ENCODE measurements around the gene REXO1. TPM values are rescaled to one million over a fixed set of nuclear protein-coding genes. Genes with fewer than 3 reads are reported as not detected.
"Not testable (repeated sequence)": the region's sequence is repeated elsewhere in the genome, so short reads cannot be mapped to it uniquely, and the experiment has no call there.

REXO1 gene
- total RNA-seq, 2 experiments from 2014 or later: 47.9 to 52.9 TPM

- ChIA-PET CTCF (interaction anchor here (1.3 to 3.2 kb wide), 2 partner anchors 11 to 19 kb away, joined by 3 to 22 read pairs; no protein-coding TSS in a partner anchor), POLR2A (interaction anchor here (0.7 to 3.0 kb wide), 8 partner anchors 8 to 168 kb away, joined by 3 to 26 read pairs (median 4); partner anchors contain the start of gene MKNK2)
- H3K4me3 Mint-ChIP-seq: peak overlapping the region; percentile 93
- peaks cover 36% of the 10 kb centered on the region for H3K36me3 Mint-ChIP-seq (ENCODE audit: low read depth)
- peaks cover 50% of the 10 kb centered on the region for H3K4me1 Mint-ChIP-seq (ENCODE audit: low read depth)
- ATAC-seq: peak; percentile 10
- DNase-seq: no peak
- no peaks in the 10 kb centered on the region for H3K9me3 Mint-ChIP-seq (ENCODE audit: insufficient read depth)
- H3K27me3 Mint-ChIP-seq (ENCODE audit: low read depth): no peaks in the 10 kb centered on the region
- peak overlapping the region; percentile 95 for H3K27ac Mint-ChIP-seq
Observed at GRCh38 chr19:1883784-1884183, 35.5 kb upstream of the REXO1 start.

GRCh38 chr19:1882786-1883692 is 34.8 kb upstream of the REXO1 start:
- ChIA-PET CTCF (interaction anchor here (1.3 to 3.2 kb wide), 2 partner anchors 12 to 18 kb away, joined by 3 to 22 read pairs; no protein-coding TSS in a partner anchor), POLR2A (interaction anchor here (0.6 to 3.0 kb wide), 14 partner anchors 8 to 30 kb away, joined by 3 to 26 read pairs (median 4); no protein-coding TSS in a partner anchor)
- Mint-ChIP-seq H3K27me3 (ENCODE audit: low read depth) (no peaks in the 10 kb centered on the region), H3K27ac (peak overlapping the region; percentile 95), H3K9me3 (ENCODE audit: insufficient read depth) (no peaks in the 10 kb centered on the region), H3K4me3 (peak overlapping the region; percentile 93), H3K4me1 (ENCODE audit: low read depth) (peaks cover 53% of the 10 kb centered on the region), H3K36me3 (ENCODE audit: low read depth) (peaks cover 40% of the 10 kb centered on the region)
- no peak for DNase-seq
- ATAC-seq: peak; percentile 1

DNA sequence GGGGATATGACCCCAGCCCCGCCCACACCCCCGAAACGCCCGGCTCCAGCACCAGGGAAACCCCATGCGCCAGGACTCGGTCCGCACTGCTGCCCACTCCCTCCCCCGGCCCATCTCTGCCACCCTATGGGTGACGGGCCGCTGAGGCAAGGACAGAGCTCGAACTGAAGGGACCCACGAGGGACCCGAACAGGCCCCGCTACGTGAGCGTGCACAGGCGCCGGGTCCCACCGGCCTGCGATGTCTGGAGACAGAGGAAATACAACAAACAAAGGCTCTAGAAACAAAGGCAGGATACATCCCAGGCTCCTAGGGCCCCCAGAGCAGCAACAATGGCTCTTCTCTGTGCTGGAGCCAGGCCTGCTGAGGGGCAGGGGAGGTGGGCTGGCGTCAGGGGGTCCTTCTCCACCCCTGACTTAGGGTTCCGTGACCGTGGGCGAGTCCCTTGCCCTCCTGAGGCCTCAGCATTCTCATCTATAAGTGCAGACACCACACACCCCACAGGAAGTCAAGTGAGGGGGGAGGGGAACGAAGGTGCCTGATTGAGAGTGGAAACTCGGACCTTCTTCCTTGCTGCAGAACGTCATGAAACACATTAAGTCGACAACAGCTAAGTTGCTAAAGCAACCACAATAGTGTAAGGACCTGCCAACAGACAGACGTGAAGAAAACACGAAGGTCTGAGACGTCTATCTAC is 34.0 kb upstream of the REXO1 start:
- no peaks in the 10 kb centered on the region for H3K9me3 Mint-ChIP-seq (ENCODE audit: insufficient read depth)
- peak overlapping the region; percentile 93 for H3K4me3 Mint-ChIP-seq
- no peaks in the 10 kb centered on the region for H3K27me3 Mint-ChIP-seq (ENCODE audit: low read depth)
- peaks cover 40% of the 10 kb centered on the region for H3K36me3 Mint-ChIP-seq (ENCODE audit: low read depth)
- CTCF ChIA-PET: interaction anchor here (3.2 kb wide), 1 partner anchor 17 kb away, joined by 22 read pairs; no protein-coding TSS in a partner anchor
- ATAC-seq (peak; percentile 59), DNase-seq (peak; percentile 90)
- peak overlapping the region; percentile 95 for H3K27ac Mint-ChIP-seq
- POLR2A ChIA-PET: interaction anchor here (0.5 to 1.8 kb wide), 9 partner anchors 7 to 593 kb away, joined by 3 to 13 read pairs (median 3); partner anchors contain the start of gene GADD45B
- peaks cover 48% of the 10 kb centered on the region for H3K4me1 Mint-ChIP-seq (ENCODE audit: low read depth)

- Mint-ChIP-seq H3K4me3 (peak overlapping the region; percentile 93), H3K4me1 (ENCODE audit: low read depth) (peaks cover 45% of the 10 kb centered on the region), H3K27ac (peak overlapping the region; percentile 95), H3K36me3 (ENCODE audit: low read depth) (peaks cover 40% of the 10 kb centered on the region)
- not testable (repeated sequence) for ATAC-seq; H3K27me3 Mint-ChIP-seq (ENCODE audit: low read depth); DNase-seq; H3K9me3 Mint-ChIP-seq (ENCODE audit: insufficient read depth)
- POLR2A ChIA-PET: interaction anchor here (1.5 to 1.8 kb wide), 2 partner anchors 24 to 26 kb away, joined by 6 read pairs; no protein-coding TSS in a partner anchor
- CTCF ChIA-PET: interaction anchor here (3.2 kb wide), 1 partner anchor 16 kb away, joined by 22 read pairs; no protein-coding TSS in a partner anchor
Observed at GRCh38 chr19:1881393-1882088, 33.3 kb upstream of the REXO1 start.

GRCh38 chr19:1880611-1881392 is 32.5 kb upstream of the REXO1 start:
- H3K27me3 Mint-ChIP-seq (ENCODE audit: low read depth): no peaks in the 10 kb centered on the region

GRCh38 chr19:1879982-1880381 is 31.7 kb upstream of the REXO1 start:
- CTCF ChIA-PET; DNase-seq; H3K9me3 Mint-ChIP-seq (ENCODE audit: insufficient read depth); H3K27me3 Mint-ChIP-seq (ENCODE audit: low read depth); ATAC-seq; H3K4me3 Mint-ChIP-seq: not testable (repeated sequence)
- Mint-ChIP-seq H3K27ac (peak overlapping the region; percentile 46), H3K36me3 (ENCODE audit: low read depth) (peaks cover 51% of the 10 kb centered on the region), H3K4me1 (ENCODE audit: low read depth) (peaks cover 43% of the 10 kb centered on the region)
- POLR2A ChIA-PET: interaction anchor here (1.0 kb wide), 1 partner anchor 17 kb away, joined by 5 read pairs; no protein-coding TSS in a partner anchor

More at GRCh38 chr19:1880611-1881392, 32.5 kb upstream of the REXO1 start:
- POLR2A ChIA-PET: interaction anchor here (1.0 to 1.8 kb wide), 2 partner anchors 17 to 25 kb away, joined by 5 to 6 read pairs; no protein-coding TSS in a partner anchor
- peak overlapping the region; percentile 60 for H3K4me3 Mint-ChIP-seq
- ATAC-seq (no peak), DNase-seq (no peak)
- H3K36me3 Mint-ChIP-seq (ENCODE audit: low read depth): peaks cover 44% of the 10 kb centered on the region
- CTCF ChIA-PET: interaction anchor here (3.2 kb wide), 1 partner anchor 16 kb away, joined by 22 read pairs; no protein-coding TSS in a partner anchor
- H3K27ac Mint-ChIP-seq: peak overlapping the region; percentile 63
- no peaks in the 10 kb centered on the region for H3K9me3 Mint-ChIP-seq (ENCODE audit: insufficient read depth)
- H3K4me1 Mint-ChIP-seq (ENCODE audit: low read depth): peaks cover 47% of the 10 kb centered on the region

DNA sequence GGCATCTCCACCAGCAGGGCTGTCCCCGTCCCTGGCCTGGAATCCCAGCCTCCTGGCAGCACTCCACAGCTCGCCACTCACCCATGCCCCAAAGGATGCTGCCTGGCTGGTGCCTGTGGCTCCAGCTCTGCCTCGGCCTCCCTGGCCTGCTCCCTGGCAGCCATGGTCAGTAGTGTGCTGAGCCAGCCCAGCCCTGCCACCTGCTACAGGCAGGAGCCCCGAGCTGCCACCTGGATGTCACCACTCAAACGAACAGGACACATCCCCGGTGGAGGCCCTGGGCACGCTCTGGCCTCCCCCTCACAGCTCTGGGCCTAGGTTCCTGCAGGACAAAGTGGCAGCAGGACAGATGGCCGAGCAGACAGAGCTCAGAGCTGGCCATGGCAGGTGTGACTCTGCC is 30.3 kb upstream of the REXO1 start:
- DNase-seq; CTCF ChIA-PET; H3K9me3 Mint-ChIP-seq (ENCODE audit: insufficient read depth); H3K27me3 Mint-ChIP-seq (ENCODE audit: low read depth); H3K4me3 Mint-ChIP-seq; ATAC-seq; POLR2A ChIA-PET; H3K27ac Mint-ChIP-seq: not testable (repeated sequence)
- Mint-ChIP-seq H3K4me1 (ENCODE audit: low read depth) (peaks cover 50% of the 10 kb centered on the region), H3K36me3 (ENCODE audit: low read depth) (peaks cover 52% of the 10 kb centered on the region)

DNA sequence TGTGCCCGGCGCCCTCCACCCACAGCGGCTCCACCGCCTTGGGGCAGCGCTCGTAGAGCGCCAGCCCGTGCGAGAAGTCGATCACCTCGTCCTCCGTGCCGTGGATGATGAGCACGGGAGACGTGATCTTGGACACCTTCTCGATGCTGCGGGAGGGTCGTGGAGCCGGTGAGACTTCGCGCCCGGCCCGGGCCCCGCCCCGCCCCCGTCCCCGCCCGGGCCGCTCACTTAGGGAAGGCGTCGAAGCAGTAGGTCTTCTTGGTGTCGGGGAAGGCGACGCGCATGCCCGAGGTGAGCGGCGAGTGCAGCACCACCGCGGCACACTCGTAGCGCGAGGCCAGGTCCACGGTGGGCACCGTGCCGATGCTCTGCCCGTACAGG is 29.0 kb upstream of the REXO1 start:
- ATAC-seq; DNase-seq; H3K4me3 Mint-ChIP-seq; H3K9me3 Mint-ChIP-seq (ENCODE audit: insufficient read depth); H3K27ac Mint-ChIP-seq; H3K27me3 Mint-ChIP-seq (ENCODE audit: low read depth); POLR2A ChIA-PET: not testable (repeated sequence)
- CTCF ChIA-PET: interaction anchor here (1.3 to 3.4 kb wide), 3 partner anchors 12 to 21 kb away, joined by 4 to 38 read pairs (median 24); no protein-coding TSS in a partner anchor
- Mint-ChIP-seq H3K4me1 (ENCODE audit: low read depth) (peaks cover 46% of the 10 kb centered on the region), H3K36me3 (ENCODE audit: low read depth) (peaks cover 43% of the 10 kb centered on the region)

DNA sequence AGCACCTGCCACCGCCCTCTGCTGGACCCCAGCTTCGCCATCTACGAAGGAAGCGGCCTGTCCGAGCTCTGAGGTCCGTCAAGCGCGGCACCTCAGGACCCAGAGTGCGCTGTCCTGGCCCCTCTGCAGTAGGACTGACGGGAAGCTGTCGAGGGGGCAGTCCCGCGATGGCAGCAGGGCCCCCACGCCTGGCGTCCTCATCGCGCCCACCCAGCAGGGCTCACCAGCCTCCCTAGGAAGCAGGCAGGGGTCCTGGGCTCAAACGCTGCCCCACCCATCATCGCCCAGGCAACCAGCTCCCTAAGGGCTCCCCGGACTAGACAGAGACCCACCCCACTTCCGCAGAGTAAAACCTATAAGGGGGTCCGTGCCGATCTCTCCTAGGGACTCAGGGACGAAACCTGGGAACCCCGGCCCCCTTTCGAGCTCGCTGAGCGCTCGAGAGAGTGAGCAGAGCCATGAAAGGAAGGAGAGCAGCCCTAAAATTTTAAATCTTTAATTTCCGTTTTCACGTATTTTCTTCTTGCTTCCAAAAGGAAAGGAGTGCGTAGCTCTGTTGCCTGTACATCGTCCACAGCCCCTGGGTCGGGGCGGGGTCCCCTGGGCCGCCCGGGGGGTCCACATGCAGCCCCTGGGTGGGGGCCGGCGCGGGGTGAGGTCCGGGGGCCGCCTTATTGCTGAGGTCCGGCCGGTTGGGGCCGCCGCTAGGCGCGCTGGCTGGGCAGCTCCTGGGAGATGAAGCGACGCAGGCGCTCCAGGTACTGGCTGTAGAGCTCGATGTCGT is 28.4 kb upstream of the REXO1 start:
- not testable (repeated sequence) for DNase-seq; H3K9me3 Mint-ChIP-seq (ENCODE audit: insufficient read depth); H3K27me3 Mint-ChIP-seq (ENCODE audit: low read depth)
- Mint-ChIP-seq H3K4me1 (ENCODE audit: low read depth) (peaks cover 41% of the 10 kb centered on the region), H3K36me3 (ENCODE audit: low read depth) (peaks cover 40% of the 10 kb centered on the region), H3K4me3 (peak overlapping the region; percentile 95), H3K27ac (peak overlapping the region; percentile 98)
- peak; percentile 3 for ATAC-seq
- POLR2A ChIA-PET: interaction anchor here (0.7 to 2.3 kb wide), 5 partner anchors 8 to 25 kb away, joined by 3 to 29 read pairs (median 9); partner anchors contain the start of gene ABHD17A
- CTCF ChIA-PET: interaction anchor here (0.8 to 3.4 kb wide), 6 partner anchors 11 to 611 kb away, joined by 3 to 38 read pairs (median 5); no protein-coding TSS in a partner anchor
